Ishikawa (cell line): ENCODE data around the gene EPS8.

Experiments
- CEBPB ChIP-seq: IDR thresholded peaks from 2 replicates; pipeline ENCODE4 v1.6.1; 2012
- CREB1 ChIP-seq: IDR thresholded peaks from 2 replicates; pipeline ENCODE4 v1.6.1; 2012; ENCODE audit warnings: low read depth
- EGR1 ChIP-seq: IDR thresholded peaks from 2 replicates; pipeline ENCODE4 v1.6.1; 2012
- EP300 ChIP-seq: IDR thresholded peaks from 2 replicates; pipeline ENCODE4 v1.6.1; 2012; ENCODE audit warnings: borderline replicate concordance
- FOXM1 ChIP-seq: IDR thresholded peaks from 2 replicates; pipeline ENCODE4 v1.6.1; 2012; ENCODE audit warnings: low read depth, borderline replicate concordance
- MAX ChIP-seq: IDR thresholded peaks from 2 replicates; pipeline ENCODE4 v1.6.1; 2012
- NFIC ChIP-seq: IDR thresholded peaks from 2 replicates; pipeline ENCODE4 v1.6.1; 2012
- RAD21 ChIP-seq: IDR thresholded peaks from 2 replicates; pipeline ENCODE4 v1.6.1; 2012; ENCODE audit warnings: low read depth
- TAF1 ChIP-seq: IDR thresholded peaks from 2 replicates; pipeline ENCODE4 v1.6.1; 2012; ENCODE audit warnings: low read depth, mild to moderate bottlenecking
- TCF12 ChIP-seq: IDR thresholded peaks from 2 replicates; pipeline ENCODE4 v1.6.1; 2012; ENCODE audit warnings: low read depth
- TEAD4 ChIP-seq: IDR thresholded peaks from 2 replicates; pipeline ENCODE4 v1.6.1; 2012
- USF1 ChIP-seq: IDR thresholded peaks from 2 replicates; pipeline ENCODE4 v1.6.1; 2012
- YY1 ChIP-seq: IDR thresholded peaks from 2 replicates; pipeline ENCODE4 v1.6.1; 2012; ENCODE audit warnings: low read depth
- ZBTB7A ChIP-seq: IDR thresholded peaks from 2 replicates; pipeline ENCODE4 v1.6.1; 2012; ENCODE audit warnings: low read depth
- TF ChIP-seq, protein P1 (sequence below): IDR thresholded peaks from 2 replicates; pipeline ENCODE4 v1.6.1; 2012; ENCODE audit warnings: low read depth, mild to moderate bottlenecking

EPS8 gene

GRCh38 chr12:15602051-15602672 lies 187.0 kb downstream of the EPS8 start:
- TF ChIP-seq MAX, result no peak
- no peak for TF ChIP-seq USF1
- no peak for TF ChIP-seq TEAD4
- no peak for TF ChIP-seq RAD21
- TF ChIP-seq ZBTB7A, result no peak
- no peak for TF ChIP-seq YY1
- TF ChIP-seq, protein P1, sequence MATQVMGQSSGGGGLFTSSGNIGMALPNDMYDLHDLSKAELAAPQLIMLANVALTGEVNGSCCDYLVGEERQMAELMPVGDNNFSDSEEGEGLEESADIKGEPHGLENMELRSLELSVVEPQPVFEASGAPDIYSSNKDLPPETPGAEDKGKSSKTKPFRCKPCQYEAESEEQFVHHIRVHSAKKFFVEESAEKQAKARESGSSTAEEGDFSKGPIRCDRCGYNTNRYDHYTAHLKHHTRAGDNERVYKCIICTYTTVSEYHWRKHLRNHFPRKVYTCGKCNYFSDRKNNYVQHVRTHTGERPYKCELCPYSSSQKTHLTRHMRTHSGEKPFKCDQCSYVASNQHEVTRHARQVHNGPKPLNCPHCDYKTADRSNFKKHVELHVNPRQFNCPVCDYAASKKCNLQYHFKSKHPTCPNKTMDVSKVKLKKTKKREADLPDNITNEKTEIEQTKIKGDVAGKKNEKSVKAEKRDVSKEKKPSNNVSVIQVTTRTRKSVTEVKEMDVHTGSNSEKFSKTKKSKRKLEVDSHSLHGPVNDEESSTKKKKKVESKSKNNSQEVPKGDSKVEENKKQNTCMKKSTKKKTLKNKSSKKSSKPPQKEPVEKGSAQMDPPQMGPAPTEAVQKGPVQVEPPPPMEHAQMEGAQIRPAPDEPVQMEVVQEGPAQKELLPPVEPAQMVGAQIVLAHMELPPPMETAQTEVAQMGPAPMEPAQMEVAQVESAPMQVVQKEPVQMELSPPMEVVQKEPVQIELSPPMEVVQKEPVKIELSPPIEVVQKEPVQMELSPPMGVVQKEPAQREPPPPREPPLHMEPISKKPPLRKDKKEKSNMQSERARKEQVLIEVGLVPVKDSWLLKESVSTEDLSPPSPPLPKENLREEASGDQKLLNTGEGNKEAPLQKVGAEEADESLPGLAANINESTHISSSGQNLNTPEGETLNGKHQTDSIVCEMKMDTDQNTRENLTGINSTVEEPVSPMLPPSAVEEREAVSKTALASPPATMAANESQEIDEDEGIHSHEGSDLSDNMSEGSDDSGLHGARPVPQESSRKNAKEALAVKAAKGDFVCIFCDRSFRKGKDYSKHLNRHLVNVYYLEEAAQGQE, result no peak
- no peak for TF ChIP-seq CREB1
- no peak for TF ChIP-seq FOXM1
- TF ChIP-seq CEBPB, result no peak

DNA sequence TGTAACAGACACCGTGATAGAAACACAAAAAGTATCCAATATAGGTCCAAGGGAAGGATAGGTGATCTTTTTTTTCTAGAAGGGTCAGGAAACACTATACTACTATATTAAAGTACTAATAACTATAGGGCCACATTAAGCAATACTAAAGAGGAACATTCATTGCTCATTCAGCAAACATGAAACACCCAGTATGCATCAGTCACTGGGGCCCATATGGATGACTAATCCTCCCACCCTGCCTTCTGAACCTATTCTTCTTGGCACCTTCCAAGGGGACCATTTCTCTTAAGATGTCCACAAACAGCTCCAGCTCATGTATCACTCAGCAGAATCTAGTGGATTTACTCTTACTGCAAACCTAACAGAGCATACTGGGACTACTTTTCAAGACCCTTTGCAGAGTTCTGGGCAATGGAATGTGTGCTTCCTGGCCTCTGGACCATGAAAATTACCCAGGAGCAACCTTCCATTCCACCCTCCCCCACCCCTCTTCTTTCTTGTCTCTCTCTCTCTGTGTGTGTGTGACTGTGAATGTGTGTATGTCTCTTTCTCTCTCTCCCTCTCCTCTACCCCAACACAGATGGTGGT lies 187.9 kb downstream of the EPS8 start:
- TF ChIP-seq EGR1, result no peak
- no peak for TF ChIP-seq NFIC
- no peak for TF ChIP-seq YY1
- no peak for TF ChIP-seq TAF1
- no peak for TF ChIP-seq TEAD4
- TF ChIP-seq CREB1, result no peak
- TF ChIP-seq, protein P1, result no peak

- TF ChIP-seq FOXM1, result no peak
- TF ChIP-seq TEAD4, result no peak
- TF ChIP-seq ZBTB7A, result no peak
- TF ChIP-seq EP300, result no peak
- TF ChIP-seq RAD21, result no peak
Measured at GRCh38 chr12:15600223-15600935, 188.8 kb downstream of the EPS8 start.

DNA sequence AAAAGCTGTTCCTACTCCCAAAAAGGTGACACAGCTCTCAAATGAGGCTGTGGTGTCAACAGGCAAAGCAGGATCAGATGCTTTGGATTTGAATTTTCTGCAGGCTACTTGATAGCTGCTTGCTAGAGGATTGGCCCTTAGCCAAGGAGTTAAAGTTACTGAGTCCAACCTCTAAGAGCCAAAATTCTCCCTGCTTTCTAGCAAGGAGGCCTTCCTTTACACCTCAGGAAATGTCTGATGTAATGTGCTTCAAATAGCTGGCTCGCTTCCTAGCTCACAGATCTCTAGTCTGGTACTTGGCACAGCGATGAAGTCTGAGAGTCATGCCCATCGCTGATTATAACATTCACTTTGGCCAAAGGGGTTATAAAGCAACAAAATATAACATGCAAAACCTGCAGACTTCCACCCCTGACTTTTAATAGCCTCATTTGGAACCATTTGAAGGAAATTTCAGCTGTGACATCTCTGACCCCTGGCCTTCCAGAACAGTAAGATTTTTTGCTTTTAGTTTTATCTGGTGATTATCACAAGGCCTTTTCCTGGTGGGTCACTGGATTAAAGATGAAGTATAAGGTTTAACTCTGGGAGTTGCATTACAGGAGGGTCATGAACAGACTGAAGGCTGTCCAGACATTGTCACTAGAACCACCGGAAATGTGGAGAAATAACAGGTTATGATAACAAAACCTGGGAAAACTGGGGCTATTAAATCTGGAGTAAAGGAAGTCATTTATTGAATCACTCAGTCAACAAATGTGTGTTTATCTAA lies 189.7 kb downstream of the EPS8 start:
- TF ChIP-seq ZBTB7A (no peak), NFIC (peak; percentile 31; the same call in 1 of the 2 replicates)

DNA sequence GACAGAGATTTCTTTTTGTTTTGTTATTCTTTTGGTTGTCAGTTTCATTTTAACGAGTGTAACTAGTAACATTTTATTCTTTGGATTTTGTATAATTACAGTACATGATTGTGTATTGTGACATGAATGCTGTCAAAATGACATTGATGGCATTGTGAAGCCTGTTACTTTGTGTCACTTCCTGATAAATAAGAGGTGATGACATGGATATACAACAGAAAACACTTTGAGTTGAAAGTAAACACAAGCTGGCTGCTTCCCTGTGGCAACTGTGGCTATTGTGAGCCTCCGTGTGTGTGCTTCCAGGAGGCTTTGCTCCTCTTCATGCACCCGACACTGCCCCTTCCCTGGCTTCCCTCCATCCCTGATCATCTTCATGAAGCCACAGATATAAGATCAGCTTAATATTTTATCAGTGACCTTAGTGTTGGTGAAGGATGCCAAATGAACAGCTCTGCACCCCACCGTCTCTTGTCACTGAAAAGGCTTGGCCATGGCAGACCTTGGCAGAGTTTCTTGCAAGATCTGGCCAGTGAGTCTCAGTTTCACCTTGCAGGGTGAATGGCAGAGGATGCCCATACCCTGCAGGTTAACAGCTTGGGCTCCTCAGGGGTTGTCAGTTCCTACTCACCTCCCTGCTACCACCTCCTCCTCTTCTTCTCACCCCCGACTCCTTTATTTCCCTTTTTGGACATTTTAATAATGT lies 191.9 kb downstream of the EPS8 start:
- TF ChIP-seq ZBTB7A, result no peak
- no peak for TF ChIP-seq TAF1
- TF ChIP-seq CREB1, result no peak
- TF ChIP-seq EGR1, result no peak
- no peak for TF ChIP-seq FOXM1
- no peak for TF ChIP-seq EP300
- no peak for TF ChIP-seq NFIC
- no peak for TF ChIP-seq TCF12
- TF ChIP-seq TEAD4, result no peak
- no peak for TF ChIP-seq MAX
- TF ChIP-seq CEBPB, result no peak
- TF ChIP-seq, protein P1, result no peak
- TF ChIP-seq RAD21, result no peak
- no peak for TF ChIP-seq USF1
- no peak for TF ChIP-seq YY1
